ENCODE measurements around the gene NAIF1. TPM values are rescaled to one million over a fixed set of nuclear protein-coding genes. Genes with fewer than 3 reads are reported as not detected.

The NAIF1 gene
- total RNA-seq, 1 donor from 2014 or later, result 10.8 TPM

DNA sequence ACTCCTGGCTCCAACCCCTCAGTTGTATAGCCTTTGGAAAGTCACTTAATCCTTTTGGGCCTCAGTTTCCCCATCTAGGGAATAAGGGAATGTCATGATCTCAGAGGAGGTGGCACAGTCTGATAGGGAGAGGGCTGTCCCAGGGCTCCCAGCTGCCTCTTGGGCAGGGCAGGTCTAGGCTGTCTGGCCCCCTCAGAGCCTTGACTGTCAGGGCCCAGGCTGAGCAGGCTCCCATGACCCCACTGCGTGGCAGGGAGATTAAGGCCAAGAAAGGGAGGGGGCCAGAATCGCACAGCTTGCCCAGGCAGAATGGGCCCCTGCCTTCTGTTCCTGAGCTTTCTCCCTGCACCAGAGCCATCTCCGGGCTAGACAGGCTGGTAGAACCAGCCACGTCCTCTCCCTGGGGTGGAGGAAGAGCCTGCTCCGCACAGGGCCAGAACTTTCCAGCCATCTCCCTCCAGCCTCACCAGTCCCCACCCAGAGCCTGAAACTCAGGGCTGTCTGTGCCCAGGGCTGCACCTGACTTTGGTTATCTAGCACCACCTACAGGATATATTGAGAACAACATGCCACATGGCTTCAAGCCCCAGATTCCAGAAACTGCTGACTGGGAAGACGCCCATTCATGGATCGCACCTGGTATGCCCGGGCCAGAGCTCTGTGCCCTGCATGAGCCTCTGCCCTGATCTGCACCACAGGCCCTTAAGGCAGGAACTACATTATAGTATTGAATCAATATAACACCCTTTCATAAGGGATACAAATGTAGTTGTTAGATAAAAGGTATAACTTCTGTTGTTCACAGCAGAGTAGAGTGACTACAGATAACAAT lies 32.1 kb downstream of the NAIF1 start:
- no peaks in the 10 kb centered on the region for H3K9me3 Mint-ChIP-seq (ENCODE audit: low read depth)
- no peaks in the 10 kb centered on the region for H3K36me3 Mint-ChIP-seq (ENCODE audit: insufficient read depth)
- peak overlapping the region; percentile 80 for H3K27ac Mint-ChIP-seq
- H3K4me3 Mint-ChIP-seq (ENCODE audit: low read depth), result no peak overlapping the region
- DNase-seq (ENCODE audit: low spot score, unreplicated experiment), result peak; percentile 41
- H3K27me3 Mint-ChIP-seq, result no peaks in the 10 kb centered on the region
- TF ChIP-seq, protein P1, sequence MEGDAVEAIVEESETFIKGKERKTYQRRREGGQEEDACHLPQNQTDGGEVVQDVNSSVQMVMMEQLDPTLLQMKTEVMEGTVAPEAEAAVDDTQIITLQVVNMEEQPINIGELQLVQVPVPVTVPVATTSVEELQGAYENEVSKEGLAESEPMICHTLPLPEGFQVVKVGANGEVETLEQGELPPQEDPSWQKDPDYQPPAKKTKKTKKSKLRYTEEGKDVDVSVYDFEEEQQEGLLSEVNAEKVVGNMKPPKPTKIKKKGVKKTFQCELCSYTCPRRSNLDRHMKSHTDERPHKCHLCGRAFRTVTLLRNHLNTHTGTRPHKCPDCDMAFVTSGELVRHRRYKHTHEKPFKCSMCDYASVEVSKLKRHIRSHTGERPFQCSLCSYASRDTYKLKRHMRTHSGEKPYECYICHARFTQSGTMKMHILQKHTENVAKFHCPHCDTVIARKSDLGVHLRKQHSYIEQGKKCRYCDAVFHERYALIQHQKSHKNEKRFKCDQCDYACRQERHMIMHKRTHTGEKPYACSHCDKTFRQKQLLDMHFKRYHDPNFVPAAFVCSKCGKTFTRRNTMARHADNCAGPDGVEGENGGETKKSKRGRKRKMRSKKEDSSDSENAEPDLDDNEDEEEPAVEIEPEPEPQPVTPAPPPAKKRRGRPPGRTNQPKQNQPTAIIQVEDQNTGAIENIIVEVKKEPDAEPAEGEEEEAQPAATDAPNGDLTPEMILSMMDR (IDR thresholded peaks at IDR 0.05; ENCODE audit: unreplicated experiment), result peak; percentile 75
- no peaks in the 10 kb centered on the region for H3K4me1 Mint-ChIP-seq (ENCODE audit: low read depth)

DNA sequence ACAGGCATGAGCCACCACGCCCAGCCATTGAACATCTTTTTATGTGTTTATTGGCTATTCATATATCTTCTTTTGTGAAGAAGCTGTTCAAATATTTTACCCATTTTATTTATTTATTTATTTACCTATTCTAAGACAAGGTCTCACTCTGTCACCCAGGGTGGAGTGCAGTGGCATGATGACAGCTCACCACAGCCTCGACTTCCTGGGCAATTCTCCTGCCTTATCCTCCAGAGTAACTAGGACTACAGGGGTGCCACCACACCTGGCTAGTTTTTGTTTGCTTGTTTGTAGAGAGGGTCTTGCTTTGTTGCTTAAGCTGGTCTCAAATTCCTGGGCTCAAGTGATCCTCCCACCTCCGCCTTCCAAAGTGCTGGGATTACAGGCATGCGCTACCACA lies 33.5 kb downstream of the NAIF1 start:
- H3K27me3 Mint-ChIP-seq, result no peaks in the 10 kb centered on the region
- H3K4me1 Mint-ChIP-seq (ENCODE audit: low read depth), result no peaks in the 10 kb centered on the region
- TF ChIP-seq, protein P1 (IDR thresholded peaks at IDR 0.05; ENCODE audit: unreplicated experiment), result no peak
- H3K27ac Mint-ChIP-seq, result no peak overlapping the region
- no peaks in the 10 kb centered on the region for H3K9me3 Mint-ChIP-seq (ENCODE audit: low read depth)
- H3K36me3 Mint-ChIP-seq (ENCODE audit: insufficient read depth), result no peaks in the 10 kb centered on the region
- no peak for DNase-seq (ENCODE audit: low spot score, unreplicated experiment)
- no peak overlapping the region for H3K4me3 Mint-ChIP-seq (ENCODE audit: low read depth)

DNA sequence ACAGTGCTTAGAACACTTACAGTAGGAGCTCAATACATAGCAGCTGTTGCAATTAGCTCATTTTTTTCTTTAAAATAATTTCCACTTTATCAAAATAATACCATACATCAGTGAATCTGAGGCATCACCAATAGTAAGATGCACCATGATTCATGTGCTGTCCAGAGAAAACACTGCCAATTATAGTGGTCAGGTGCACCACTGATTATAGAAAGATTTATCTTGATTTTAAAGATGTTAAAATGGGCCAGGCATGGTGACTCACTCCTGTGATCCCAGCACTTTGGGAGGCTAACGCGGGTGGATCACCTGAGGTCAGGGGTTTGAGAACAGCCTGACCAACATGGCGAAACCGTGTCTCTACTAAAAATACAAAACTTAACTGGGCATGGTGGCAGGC lies 39.4 kb downstream of the NAIF1 start:
- H3K9me3 Mint-ChIP-seq (ENCODE audit: low read depth), result no peaks in the 10 kb centered on the region
- H3K4me1 Mint-ChIP-seq (ENCODE audit: low read depth), result no peaks in the 10 kb centered on the region
- no peaks in the 10 kb centered on the region for H3K36me3 Mint-ChIP-seq (ENCODE audit: insufficient read depth)
- no peaks in the 10 kb centered on the region for H3K27me3 Mint-ChIP-seq
- H3K4me3 Mint-ChIP-seq (ENCODE audit: low read depth), result no peak overlapping the region
- no peak for DNase-seq (ENCODE audit: low spot score, unreplicated experiment)
- H3K27ac Mint-ChIP-seq, result no peak overlapping the region
- TF ChIP-seq, protein P1 (IDR thresholded peaks at IDR 0.05; ENCODE audit: unreplicated experiment), result no peak

DNA sequence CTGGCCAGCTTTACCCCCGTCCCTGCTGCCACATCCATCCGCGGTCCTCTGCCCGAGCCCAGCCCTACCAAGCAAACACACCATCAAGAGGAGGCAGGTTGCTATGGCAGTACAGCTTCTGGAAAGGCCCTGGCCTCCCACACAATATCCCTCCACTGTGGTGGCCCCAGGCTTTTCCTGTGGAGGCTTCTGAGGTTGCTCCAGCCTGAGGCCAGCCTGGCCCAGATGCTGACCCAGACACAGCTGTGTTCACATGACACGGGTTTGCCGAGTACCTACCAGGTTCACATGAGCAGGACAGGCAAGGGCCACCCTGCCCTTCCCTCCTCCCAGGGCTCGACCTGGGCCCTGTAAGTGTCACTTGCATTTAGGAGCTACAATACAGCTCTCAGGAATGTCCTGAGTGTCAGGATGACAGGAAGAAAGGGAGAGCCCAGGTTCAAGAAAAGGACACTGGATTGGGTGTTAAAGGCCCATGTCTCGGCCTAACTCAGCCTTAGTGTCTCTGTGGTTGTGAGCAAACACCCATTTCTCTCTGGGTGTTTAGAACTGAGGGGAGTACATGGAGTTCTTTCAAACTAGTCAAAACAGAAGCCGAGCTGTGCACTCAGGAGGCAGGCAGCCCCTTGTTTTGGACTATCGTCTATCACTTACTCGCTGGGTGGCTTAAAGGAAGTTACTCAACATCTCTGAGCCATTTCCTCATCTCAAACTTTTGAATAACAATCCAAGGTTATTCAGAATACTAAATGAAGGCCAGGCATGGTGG lies 40.2 kb downstream of the NAIF1 start:
- H3K9me3 Mint-ChIP-seq (ENCODE audit: low read depth), result no peaks in the 10 kb centered on the region
- no peaks in the 10 kb centered on the region for H3K27me3 Mint-ChIP-seq
- no peak overlapping the region for H3K4me3 Mint-ChIP-seq (ENCODE audit: low read depth)
- TF ChIP-seq, protein P1 (IDR thresholded peaks at IDR 0.05; ENCODE audit: unreplicated experiment), result no peak
- H3K27ac Mint-ChIP-seq, result no peak overlapping the region
- H3K36me3 Mint-ChIP-seq (ENCODE audit: insufficient read depth), result no peaks in the 10 kb centered on the region
- H3K4me1 Mint-ChIP-seq (ENCODE audit: low read depth), result no peaks in the 10 kb centered on the region
- no peak for DNase-seq (ENCODE audit: low spot score, unreplicated experiment)

DNA sequence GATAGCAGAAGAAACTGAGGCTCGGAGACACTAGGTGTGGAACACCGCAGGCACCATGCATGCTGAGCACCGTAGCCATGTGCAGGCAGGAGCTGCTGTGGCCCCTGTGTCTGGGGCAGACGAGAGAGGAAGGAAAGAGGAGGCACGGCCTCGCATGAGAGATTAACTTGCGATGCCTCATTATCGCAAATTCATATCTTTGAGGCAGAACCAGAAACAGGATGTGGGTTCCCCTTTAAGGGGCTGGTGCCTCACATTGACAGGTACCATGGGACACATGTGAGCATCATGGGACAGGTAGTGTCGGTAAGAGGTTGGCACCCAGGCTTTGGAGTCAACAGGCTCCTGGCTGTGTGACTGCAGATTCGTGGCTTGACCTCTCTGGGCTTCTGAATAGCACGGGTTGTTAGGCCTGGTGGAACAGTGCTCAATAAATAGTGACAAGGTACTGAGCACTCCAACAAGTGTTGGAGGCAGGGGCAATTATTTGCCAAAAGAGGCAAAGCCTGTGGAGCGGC lies 40.8 kb downstream of the NAIF1 start:
- TF ChIP-seq, protein P1 (IDR thresholded peaks at IDR 0.05; ENCODE audit: unreplicated experiment), result no peak
- no peaks in the 10 kb centered on the region for H3K9me3 Mint-ChIP-seq (ENCODE audit: low read depth)

More for the DNA sequence above, 40.8 kb downstream of the NAIF1 start:
- Mint-ChIP-seq H3K4me1 (ENCODE audit: low read depth) (no peaks in the 10 kb centered on the region), H3K4me3 (ENCODE audit: low read depth) (no peak overlapping the region), H3K27ac (no peak overlapping the region), H3K36me3 (ENCODE audit: insufficient read depth) (no peaks in the 10 kb centered on the region), H3K27me3 (no peaks in the 10 kb centered on the region)
- DNase-seq (ENCODE audit: low spot score, unreplicated experiment), result no peak
